H1 (cell line): ENCODE measurements around the gene CFHR4. TPM values are rescaled to one million over a fixed set of nuclear protein-coding genes. Genes with fewer than 3 reads are reported as not detected.

ENCODE experiments used
- CTCF ChIA-PET: fragments of 300-600 bp; sonication (Branson Sonifier 250); formaldehyde crosslinking; loops from one replicate; lab custom pipeline; 2021; ENCODE audit not compliant: partially characterized antibody; lab: Charles Lee
- POLR2A ChIA-PET: fragments of 300-600 bp; sonication (Branson Sonifier 250); formaldehyde crosslinking; loops from one replicate; lab custom pipeline; 2021; ENCODE audit warnings: inconsistent platforms; ENCODE audit not compliant: partially characterized antibody; lab: Charles Lee
- DNase-seq, 2 experiments: peaks; one replicate each; pipeline versions ENCODE4 v3.0.0 to v3.0.0-alpha.2; 2010 to 2022; ENCODE audit warnings: low spot score in 2 of 2, low read depth in 1 of 2, mixed read lengths in 1 of 2
- FAIRE-seq: peaks from 2 replicates; lab custom pipeline; 2011; peaks lifted over from hg19 to GRCh38; lab: Jason Lieb, UNC
- H2AFZ ChIP-seq: 2 replicates; pipeline ENCODE4 v1.8.1; 2012; ENCODE audit warnings: low read length, inconsistent platforms
- H2AK5ac ChIP-seq: 2 replicates; pipeline ENCODE4 v1.6.1; 2013; ENCODE audit warnings: low read depth, low read length
- H2BK120ac ChIP-seq: replicated peaks from 2 replicates; pipeline ENCODE3; 2013; ENCODE audit warnings: low read depth, low read length, inconsistent platforms
- H2BK12ac ChIP-seq: 2 replicates; pipeline ENCODE4 v1.6.1; 2013; ENCODE audit warnings: low read depth, low read length
- H2BK15ac ChIP-seq: 2 replicates; pipeline ENCODE4 v1.6.1; 2013; ENCODE audit warnings: low read length
- H2BK20ac ChIP-seq: 2 replicates; pipeline ENCODE4 v1.6.1; 2013; ENCODE audit warnings: low read length
- H2BK5ac ChIP-seq: 2 replicates; pipeline ENCODE4 v1.6.1; 2013; ENCODE audit warnings: low read depth, low read length
- H3K14ac ChIP-seq: 2 replicates; pipeline ENCODE4 v1.6.1; 2013; ENCODE audit warnings: inconsistent platforms; ENCODE audit not compliant: insufficient read length
- H3K18ac ChIP-seq: 2 replicates; pipeline ENCODE4 v1.6.1; 2013; ENCODE audit warnings: low read length; ENCODE audit errors: extremely low read depth
- H3K23ac ChIP-seq: 2 replicates; pipeline ENCODE4 v1.6.1; 2013; ENCODE audit warnings: inconsistent platforms; ENCODE audit not compliant: insufficient read length
- H3K23me2 ChIP-seq: 2 replicates; pipeline ENCODE4 v1.6.1; 2013; ENCODE audit warnings: low read depth, low read length
- H3K27ac ChIP-seq: 2 replicates; pipeline ENCODE4 v1.6.1; 2011; ENCODE audit warnings: low read depth, low read length, inconsistent platforms
- H3K27me3 ChIP-seq, 4 experiments: replicated peaks in 1 of 4; 1 replicate in 1 of 4; 2 replicates in 3 of 4; pipeline versions ENCODE4 v1.6.1 to v1.8.1; 2011 to 2013; ENCODE audit warnings: low read length in 3 of 4, mild to moderate bottlenecking in 3 of 4, inconsistent platforms in 2 of 4, mixed read lengths in 2 of 4, moderate library complexity in 1 of 4; ENCODE audit not compliant: control insufficient read depth in 3 of 4, insufficient read depth in 3 of 4; ENCODE audit errors: extremely low read depth in 1 of 4
- H3K36me3 ChIP-seq, 4 experiments: 2 replicates each; pipeline versions ENCODE4 v1.6.1 to v1.8.1; 2011 to 2013; ENCODE audit warnings: mild to moderate bottlenecking in 4 of 4, low read length in 3 of 4, moderate library complexity in 2 of 4, control low read depth in 1 of 4, inconsistent platforms in 1 of 4; ENCODE audit not compliant: insufficient read depth in 4 of 4, control insufficient read depth in 2 of 4
- H3K4ac ChIP-seq: replicated peaks from 2 replicates; pipeline ENCODE3; 2013; ENCODE audit warnings: low read length, low read depth, mixed read lengths, inconsistent platforms; ENCODE audit not compliant: insufficient read length
- H3K4me1 ChIP-seq, 4 experiments: replicated peaks in 1 of 4; 1 replicate in 1 of 4; 2 replicates in 3 of 4; pipeline versions ENCODE4 v1.6.1 to v1.8.1; 2011 to 2013; ENCODE audit warnings: low read length in 3 of 4, inconsistent platforms in 2 of 4, mixed read lengths in 1 of 4; ENCODE audit not compliant: insufficient read depth in 4 of 4, control insufficient read depth in 3 of 4
- H3K4me2 ChIP-seq, 2 experiments: 2 replicates each; pipeline versions ENCODE4 v1.6.1 to v1.8.1; 2011 to 2013; ENCODE audit warnings: low read depth in 2 of 2, low read length in 2 of 2, control low read depth in 1 of 2, inconsistent platforms in 1 of 2, mild to moderate bottlenecking in 1 of 2; ENCODE audit not compliant: insufficient read depth in 1 of 2
- H3K4me3 ChIP-seq, 4 experiments: fragments of 200-600, 300-600 bp in 1 of 4; sonication (generic), shearing (Covaris generic), sonication (Bioruptor Twin) in 1 of 4; 2 replicates each; pipeline versions ENCODE4 v1.5.1 to v1.8.1; 2011 to 2016; ENCODE audit warnings: low read length in 4 of 4, low read depth in 3 of 4, control low read depth in 2 of 4, inconsistent platforms in 2 of 4, mild to moderate bottlenecking in 2 of 4, mixed read lengths in 1 of 4, moderate library complexity in 1 of 4; ENCODE audit not compliant: insufficient read depth in 2 of 4; ENCODE audit errors: extremely low read depth in 1 of 4
- H3K56ac ChIP-seq: replicated peaks from 2 replicates; pipeline ENCODE3; 2013; ENCODE audit warnings: low read depth, mild to moderate bottlenecking, mixed read lengths, low read length, inconsistent platforms; ENCODE audit not compliant: insufficient read length
- H3K79me1 ChIP-seq: 2 replicates; pipeline ENCODE4 v1.6.1; 2013; ENCODE audit warnings: low read depth, low read length, control low read depth
- H3K79me2 ChIP-seq, 2 experiments: 2 replicates each; pipeline versions ENCODE4 v1.6.1 to v1.8.1; 2012 to 2013; ENCODE audit warnings: low read length in 2 of 2, mild to moderate bottlenecking in 2 of 2, inconsistent platforms in 1 of 2; ENCODE audit not compliant: insufficient read depth in 2 of 2, control insufficient read depth in 1 of 2
- H3K9ac ChIP-seq, 4 experiments: replicated peaks in 1 of 4; 1 replicate in 1 of 4; 2 replicates in 3 of 4; pipeline versions ENCODE4 v1.6.1 to v1.8.1; 2011 to 2013; ENCODE audit warnings: low read depth in 3 of 4, low read length in 3 of 4, control low read depth in 2 of 4, mild to moderate bottlenecking in 2 of 4, moderate library complexity in 2 of 4, inconsistent platforms in 1 of 4; ENCODE audit errors: extremely low read depth in 1 of 4
- H3K9me3 ChIP-seq, 2 experiments: 2 replicates each; pipeline versions ENCODE4 v1.6.1 to v1.8.1; 2012 to 2013; ENCODE audit warnings: mild to moderate bottlenecking in 2 of 2, moderate library complexity in 2 of 2, control low read depth in 1 of 2, inconsistent platforms in 1 of 2, low read depth in 1 of 2, low read length in 1 of 2, mixed read lengths in 1 of 2; ENCODE audit not compliant: insufficient read depth in 2 of 2
- H4K20me1 ChIP-seq, 2 experiments: replicated peaks in 1 of 2; 2 replicates each; pipeline versions ENCODE3 to v1.8.1; 2011 to 2013; ENCODE audit warnings: inconsistent platforms in 2 of 2, low read length in 2 of 2, mild to moderate bottlenecking in 1 of 2; ENCODE audit not compliant: insufficient read depth in 2 of 2, control insufficient read depth in 1 of 2
- H4K5ac ChIP-seq: 2 replicates; pipeline ENCODE4 v1.6.1; 2013; ENCODE audit warnings: low read length, low read depth, mixed read lengths, inconsistent platforms; ENCODE audit not compliant: insufficient read length
- H4K8ac ChIP-seq: 2 replicates; pipeline ENCODE4 v1.8.0; 2013; ENCODE audit warnings: mild to moderate bottlenecking, moderate library complexity, low read length, inconsistent platforms; ENCODE audit not compliant: insufficient read depth; ENCODE audit errors: extremely low read depth
- H4K91ac ChIP-seq: replicated peaks from 2 replicates; pipeline ENCODE3; 2013; ENCODE audit warnings: low read length, mixed read lengths, inconsistent platforms; ENCODE audit not compliant: insufficient read length
- JUN ChIP-seq: IDR thresholded peaks from 2 replicates; pipeline ENCODE4 v1.6.1; 2011; ENCODE audit warnings: low read depth, mild to moderate bottlenecking, improper control_type of control experiment, low read length
- KDM5A ChIP-seq: fragments of 200-600 bp; IDR thresholded peaks from 2 replicates; pipeline ENCODE4 v1.7.1; 2012; ENCODE audit warnings: mild to moderate bottlenecking, low read length, inconsistent platforms, mixed read lengths
- MAFK ChIP-seq: IDR thresholded peaks from 2 replicates; pipeline ENCODE4 v1.6.1; 2012; ENCODE audit warnings: low read depth, mild to moderate bottlenecking, improper control_type of control experiment, low read length
- TBP ChIP-seq: IDR thresholded peaks from 2 replicates; pipeline ENCODE4 v1.6.1; 2011; ENCODE audit warnings: low read depth, low read length, improper control_type of control experiment
- YY1 ChIP-seq: IDR thresholded peaks from 2 replicates; pipeline ENCODE4 v1.6.1; 2011; ENCODE audit warnings: low read depth, mild to moderate bottlenecking, low read length
- WGBS, 2 experiments: shearing (Covaris generic) in 1 of 2; methylation state at CpG; one replicate each; pipeline versions ENCODE4 v1.1.6 to v1.1.7; 2013 to 2015; ENCODE audit warnings: low lambda C conversion rate in 2 of 2, mixed read lengths in 2 of 2, inconsistent platforms in 1 of 2, low coverage in 1 of 2, missing lambda C conversion rate in 1 of 2; ENCODE audit not compliant: insufficient replicate concordance in 2 of 2, insufficient coverage in 1 of 2, insufficient read length in 1 of 2; ENCODE audit errors: extremely low coverage in 1 of 2, missing lambda C conversion rate in 1 of 2; 5-methylcytosine and 5-hydroxymethylcytosine counted together
- polyA plus RNA-seq, 7 experiments: library from polyadenylated mRNA; depleted of rRNA in 3 of 7; stranded (reverse) in 5 of 7; unstranded in 2 of 7; fragments of >200 nt in 5 of 7; fragments of 200-250 nt in 2 of 7; gene quantifications; 1 replicate in 5 of 7; 2 replicates in 1 of 7; 4 replicates in 1 of 7; pipeline versions ENCODE4 v1.2.1 to v1.2.3, GENCODE V29; 2011 to 2013; ENCODE audit warnings: missing spikeins in 2 of 7, mixed read lengths in 2 of 7
- total RNA-seq: library from RNA; stranded (reverse); fragmentation: NEBNext Ultra II Directional; extraction: Animal tissue kit (Norgen Biotek cat#: 25700); gene quantifications from 2 replicates; pipeline ENCODE4 v1.2.1, GENCODE V29; 2021

The CFHR4 gene
- total and polyA plus RNA-seq, 2 of the 8 experiments (the other 6 are each of a cell fraction or from before 2014, with no cell fraction given): not detected

GRCh38 chr1:196890668-196891067, 2.8 kb downstream of the CFHR4 start:
- DNase-seq (no peak), FAIRE-seq (no peak)
- Histone ChIP-seq H2AK5ac (no peak overlapping the region), H2BK120ac (no peak overlapping the region), H3K27me3 (no peaks in the 10 kb centered on the region), H3K4me3 (no peak overlapping the region), H3K4me2 (no peak overlapping the region), H2BK15ac (no peak overlapping the region), H2BK12ac (no peak overlapping the region), H3K4ac (no peak overlapping the region), H4K91ac (no peak overlapping the region), H2AFZ (no peak overlapping the region), H4K5ac (no peak overlapping the region), H3K14ac (no peak overlapping the region), H3K18ac (no peak overlapping the region), H3K56ac (no peak overlapping the region), H3K23me2 (no peaks in the 10 kb centered on the region), H3K23ac (no peak overlapping the region), H3K79me1 (no peaks in the 10 kb centered on the region), H3K79me2 (no peaks in the 10 kb centered on the region), H3K4me1 (no peaks in the 10 kb centered on the region), H3K9ac (no peak overlapping the region), H4K8ac (no peak overlapping the region), H3K36me3 (no peaks in the 10 kb centered on the region), H2BK5ac (no peak overlapping the region), H3K27ac (no peak overlapping the region), H2BK20ac (no peak overlapping the region), H3K9me3 (peaks cover under 1 to 6% of the 10 kb centered on the region in 2 experiments; a peak in 3 of 4 replicates), H4K20me1 (no peaks in the 10 kb centered on the region)
- ChIA-PET POLR2A (no interaction called here), CTCF (interaction anchor here (1.6 kb wide), 1 partner anchor 10 kb away, joined by 3 read pairs; no protein-coding TSS in a partner anchor)
- TF ChIP-seq TBP: no peak
- TF ChIP-seq JUN: no peak
- no peak for TF ChIP-seq YY1
- TF ChIP-seq MAFK: no peak
- no peak for TF ChIP-seq KDM5A
- 80% methylated on average over 6 of the region's 6 CpGs; no CpG with 5 or more reads in 1 of the 2 experiments for WGBS, 2 experiments
